OCI-M1 (cell line): Measurements from ENCODE around the gene ELL.

Source experiments
- DNase-seq: peaks from one replicate; lab custom pipeline; 2025; lab: John Stamatoyannopoulos, UW

Gene ELL

DNA sequence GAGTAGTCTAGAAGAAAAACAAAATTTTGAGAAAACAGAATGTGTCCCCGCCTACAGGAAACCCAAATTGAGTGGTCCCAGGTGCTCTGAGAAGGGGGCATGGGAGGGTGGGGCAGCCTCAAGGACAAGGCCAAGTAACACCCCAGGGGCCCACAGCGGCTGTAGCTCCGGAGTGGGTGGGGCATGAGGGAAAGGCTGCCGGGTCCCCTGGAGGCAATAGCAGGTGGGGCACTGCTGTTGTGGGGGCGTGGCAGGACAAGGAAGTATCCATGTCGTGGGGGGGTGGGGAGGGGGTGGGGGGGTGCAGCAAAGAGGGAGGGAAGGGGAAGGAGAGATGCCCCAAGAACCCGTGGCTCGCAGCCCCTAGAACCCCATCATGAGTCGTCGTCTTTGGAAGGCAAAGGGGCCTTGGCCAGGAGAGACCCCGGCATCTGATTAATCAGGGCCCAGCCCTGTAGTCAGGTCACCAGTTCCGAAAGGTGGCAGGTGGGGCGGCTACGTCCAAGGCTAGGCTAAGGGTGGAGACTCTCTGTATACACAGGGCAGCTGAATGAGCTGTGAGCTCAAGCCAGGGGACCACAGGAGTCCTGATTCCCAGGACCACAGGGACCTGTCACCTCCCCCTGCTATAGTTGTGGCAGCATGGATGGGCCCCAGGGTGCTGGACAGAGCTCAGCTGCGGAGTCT, 76.5 kb downstream of the ELL start:
- no peak for DNase-seq

DNA sequence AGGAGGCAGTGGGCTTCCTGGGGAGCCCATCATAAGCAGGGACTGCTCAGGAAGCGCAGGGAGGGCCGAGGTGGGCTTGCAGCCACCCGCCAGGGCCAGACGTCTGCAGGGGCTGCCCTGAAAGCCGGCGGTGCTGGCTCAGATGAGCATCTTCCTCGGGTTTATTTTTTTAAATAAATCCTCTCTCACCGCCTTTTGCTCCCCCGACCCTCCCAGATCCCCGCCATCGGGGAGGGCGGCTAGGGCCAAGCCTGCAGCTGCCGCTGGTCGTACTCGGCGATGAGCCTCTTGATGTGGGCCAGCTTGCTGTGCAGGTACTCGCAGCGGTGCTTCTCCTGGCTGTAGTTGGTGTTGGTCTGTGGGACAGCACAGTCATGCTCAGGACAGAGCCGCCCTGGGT, 77.4 kb downstream of the ELL start:
- no peak for DNase-seq

DNA sequence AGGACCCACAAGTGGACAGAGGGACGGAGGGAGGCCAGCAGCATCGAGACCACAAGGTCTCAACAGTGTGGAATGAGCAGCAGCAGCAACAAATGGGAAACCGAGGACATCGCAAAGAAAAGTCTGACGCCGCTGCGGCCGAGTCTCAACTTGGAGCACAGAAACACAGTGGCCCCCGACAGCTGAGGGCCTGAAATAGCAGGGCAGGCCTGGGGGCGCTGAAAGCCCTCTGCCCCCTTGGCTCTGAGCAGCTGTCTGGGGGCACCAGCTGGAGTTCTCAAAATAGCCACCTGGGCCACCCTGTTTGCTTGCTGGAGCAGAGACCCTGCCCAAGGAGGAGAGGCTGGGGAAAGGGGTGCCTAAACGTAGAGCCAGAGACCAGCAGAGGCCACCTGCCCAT, 78.0 kb downstream of the ELL start:
- no peak for DNase-seq

DNA sequence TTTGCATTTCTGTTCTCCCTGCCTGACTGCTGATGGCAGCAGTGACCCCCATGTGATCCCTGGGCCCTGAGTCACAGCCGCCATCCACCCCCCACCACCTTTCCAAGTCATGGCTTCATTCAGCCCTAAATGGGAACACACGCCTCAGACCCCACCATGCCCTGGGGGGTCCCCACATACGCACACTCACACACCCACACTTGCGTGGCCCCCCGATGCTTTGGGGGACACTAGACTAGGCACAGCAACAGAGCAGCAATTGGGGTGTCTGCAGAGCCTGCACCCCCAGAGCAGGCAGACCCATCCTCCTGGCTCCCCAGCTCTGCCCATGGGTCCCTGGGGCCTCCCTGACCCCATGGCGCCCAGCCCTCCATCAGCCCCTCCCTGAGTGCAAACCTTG, 78.5 kb downstream of the ELL start:
- no peak for DNase-seq

DNA sequence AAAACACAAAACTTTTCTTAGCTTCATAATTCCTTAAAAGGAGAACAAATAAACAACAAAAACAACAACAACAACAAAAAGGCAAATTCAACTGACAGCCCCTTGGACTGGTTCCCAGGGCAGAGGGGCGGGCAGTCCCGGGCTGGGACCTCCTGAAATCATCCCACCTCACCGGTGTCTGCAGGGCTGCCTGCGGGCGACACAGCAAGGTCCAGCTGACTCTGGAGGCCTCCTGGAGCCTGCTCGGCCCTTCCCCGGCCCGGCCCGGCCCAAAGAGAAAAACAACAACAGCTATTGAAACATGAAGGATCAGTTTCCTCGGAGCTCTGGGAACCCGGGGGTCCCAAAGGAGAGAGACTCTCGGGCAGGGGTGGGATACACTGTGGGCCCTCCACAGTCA, 78.9 kb downstream of the ELL start:
- no peak for DNase-seq

DNA sequence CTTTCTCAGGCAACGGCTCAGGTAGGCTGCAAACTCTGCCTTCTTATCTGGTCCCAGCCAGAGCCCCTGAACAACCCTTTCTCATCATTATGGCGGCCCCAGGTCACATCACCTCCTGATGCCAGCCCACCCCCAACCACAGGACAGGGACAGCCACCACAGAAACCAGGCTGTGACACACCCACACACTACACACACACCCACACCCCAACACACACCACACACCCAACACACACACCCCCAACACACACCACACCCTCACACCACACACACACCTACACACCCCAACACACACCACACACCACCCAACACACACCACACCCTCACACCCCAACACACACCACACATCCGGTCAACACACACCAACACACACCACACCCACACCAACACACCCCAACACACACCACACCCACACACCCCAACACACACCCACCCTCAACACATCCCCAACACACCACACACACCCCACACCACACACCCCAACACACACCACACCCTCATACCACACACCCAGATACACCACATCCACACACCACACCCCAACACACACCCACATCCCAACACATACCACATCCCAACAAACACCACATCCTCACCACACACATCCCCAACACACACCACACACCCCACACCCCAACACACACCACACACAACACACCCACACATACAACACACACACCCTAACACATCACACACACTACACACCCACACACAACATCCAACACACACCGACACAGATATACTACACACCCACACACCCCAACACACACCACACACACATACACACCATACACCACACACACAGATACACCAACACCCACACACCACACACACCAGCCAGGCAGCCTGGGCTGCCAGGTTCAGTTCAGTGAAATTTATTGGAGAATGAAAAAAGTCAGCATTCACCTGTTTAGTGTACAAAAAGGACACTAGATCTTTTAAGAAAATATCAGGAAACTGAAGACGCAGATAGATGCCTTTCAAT, 79.8 kb downstream of the ELL start:
- no peak for DNase-seq

DNA sequence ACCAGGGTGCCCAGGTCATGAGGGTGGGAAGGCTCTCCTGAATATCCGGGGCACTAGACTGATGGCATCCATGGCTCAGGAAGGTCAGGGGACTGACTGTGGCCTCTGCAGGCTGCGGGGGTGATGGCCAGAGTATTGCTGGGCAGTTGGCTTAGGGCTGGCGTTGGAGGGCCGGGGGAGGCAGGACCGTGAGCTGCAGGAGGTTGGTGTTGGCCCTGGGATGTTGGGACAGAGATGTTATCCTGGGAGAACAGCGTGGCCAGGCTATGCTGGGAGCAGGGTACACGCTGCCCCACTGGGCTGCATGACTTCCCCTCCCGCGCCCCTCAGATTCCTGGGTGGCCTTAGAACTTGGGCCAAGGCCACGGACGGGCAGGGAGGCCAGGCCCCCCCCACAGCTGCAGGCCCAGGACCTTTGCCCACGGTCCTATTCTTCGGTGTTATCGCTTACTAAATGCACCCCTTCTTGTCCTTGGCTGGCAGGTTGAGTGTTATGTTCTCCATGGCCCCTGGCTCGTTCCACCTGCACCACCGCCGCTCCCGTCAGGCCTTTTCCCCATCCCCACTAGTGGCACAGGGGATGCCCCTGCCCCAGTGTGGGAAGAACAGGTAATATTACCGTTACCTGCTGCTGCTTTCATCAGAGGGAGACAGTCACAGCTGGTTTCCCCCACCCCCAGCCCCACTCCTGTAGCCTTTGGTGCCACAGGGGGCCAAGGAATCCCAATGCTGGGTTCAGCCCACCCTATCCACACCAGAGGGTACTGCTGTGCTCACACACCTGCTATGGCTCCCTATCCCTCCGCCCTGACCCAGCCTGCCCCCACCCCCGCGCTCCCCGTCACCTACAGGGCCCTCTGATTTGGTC, 80.7 kb downstream of the ELL start:
- DNase-seq = no peak

DNA sequence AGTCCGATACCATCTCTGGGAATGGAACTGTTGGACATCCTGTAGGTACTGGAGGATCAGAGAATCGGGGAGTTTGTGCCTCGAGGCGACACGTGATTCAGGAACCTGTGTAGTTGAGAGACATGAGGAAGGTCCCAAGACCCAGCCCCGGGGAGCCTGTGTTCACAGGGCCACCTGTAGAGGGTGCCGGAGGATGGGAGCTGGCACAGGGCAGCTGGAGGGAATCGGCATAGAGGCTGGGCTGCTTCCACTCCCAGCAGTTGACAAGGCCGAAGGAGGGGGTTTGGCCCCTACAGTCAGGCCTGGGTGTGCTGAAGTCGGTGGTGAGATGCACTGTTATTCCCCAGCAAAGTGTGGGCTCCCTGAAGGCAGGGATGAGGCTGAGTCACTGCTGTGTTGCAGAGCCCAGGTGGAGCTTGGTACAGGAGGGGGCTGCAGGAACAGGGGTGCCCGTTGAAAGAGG, 81.4 kb downstream of the ELL start:
- peak; percentile 76 for DNase-seq

DNA sequence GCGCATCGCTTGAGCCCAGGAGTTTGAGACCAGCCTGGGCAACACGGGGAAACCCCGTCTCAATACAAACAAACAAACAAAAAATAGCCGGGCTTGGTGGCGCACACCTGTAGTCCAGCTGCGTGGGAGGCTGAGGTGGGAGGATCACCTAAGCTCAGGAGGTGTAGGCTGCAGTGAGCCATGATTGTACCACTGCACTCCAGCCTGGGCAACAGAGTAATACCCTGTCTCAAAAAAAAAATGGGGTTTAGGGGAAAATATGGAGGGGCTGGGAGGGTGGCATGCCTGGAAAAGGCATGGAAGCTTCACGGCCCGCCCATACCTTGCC, 82.0 kb downstream of the ELL start:
- no peak for DNase-seq

DNA sequence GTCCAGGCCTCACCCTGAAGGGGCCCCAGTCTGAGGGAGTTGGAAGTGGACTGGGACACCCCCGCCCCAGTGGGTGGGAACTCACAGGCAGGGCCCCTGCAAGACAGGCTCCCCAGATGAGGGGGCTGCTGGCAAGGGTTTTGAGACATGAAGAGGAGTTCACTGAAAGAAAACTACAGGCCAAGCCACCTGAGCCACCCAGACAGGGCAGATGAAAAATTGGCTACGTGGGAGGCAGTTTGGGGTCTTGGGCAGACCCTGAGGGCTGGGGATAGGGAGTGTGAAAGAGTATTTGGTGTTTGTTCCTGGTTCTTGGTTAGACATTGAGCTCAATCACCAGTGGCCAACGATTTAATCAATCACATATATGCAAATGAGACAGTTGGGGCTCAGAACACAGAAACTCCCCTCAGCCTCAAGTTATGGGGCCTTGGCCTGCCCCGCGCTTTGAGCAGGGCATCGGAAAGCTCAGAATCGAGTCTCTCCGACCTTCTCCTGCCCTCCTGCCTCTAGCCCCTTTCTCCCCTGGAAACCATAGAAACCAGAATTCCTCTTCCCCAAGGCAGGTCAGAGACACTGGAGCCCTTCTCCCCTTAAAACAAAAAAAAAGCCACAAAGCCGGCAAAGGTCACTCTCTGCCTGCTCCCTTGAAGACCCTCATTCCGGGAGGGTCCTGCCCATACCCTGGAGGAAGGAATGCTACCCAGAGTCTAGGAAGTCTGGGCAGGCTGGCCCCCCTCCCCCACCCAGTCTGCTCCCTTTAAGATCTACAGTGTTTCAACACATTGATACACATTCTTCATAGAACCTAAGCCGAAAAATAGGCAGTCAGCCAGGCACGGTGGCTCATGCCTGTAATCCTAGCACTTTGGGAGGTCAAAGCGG, 82.6 kb downstream of the ELL start:
- DNase-seq = peak; percentile 65

DNA sequence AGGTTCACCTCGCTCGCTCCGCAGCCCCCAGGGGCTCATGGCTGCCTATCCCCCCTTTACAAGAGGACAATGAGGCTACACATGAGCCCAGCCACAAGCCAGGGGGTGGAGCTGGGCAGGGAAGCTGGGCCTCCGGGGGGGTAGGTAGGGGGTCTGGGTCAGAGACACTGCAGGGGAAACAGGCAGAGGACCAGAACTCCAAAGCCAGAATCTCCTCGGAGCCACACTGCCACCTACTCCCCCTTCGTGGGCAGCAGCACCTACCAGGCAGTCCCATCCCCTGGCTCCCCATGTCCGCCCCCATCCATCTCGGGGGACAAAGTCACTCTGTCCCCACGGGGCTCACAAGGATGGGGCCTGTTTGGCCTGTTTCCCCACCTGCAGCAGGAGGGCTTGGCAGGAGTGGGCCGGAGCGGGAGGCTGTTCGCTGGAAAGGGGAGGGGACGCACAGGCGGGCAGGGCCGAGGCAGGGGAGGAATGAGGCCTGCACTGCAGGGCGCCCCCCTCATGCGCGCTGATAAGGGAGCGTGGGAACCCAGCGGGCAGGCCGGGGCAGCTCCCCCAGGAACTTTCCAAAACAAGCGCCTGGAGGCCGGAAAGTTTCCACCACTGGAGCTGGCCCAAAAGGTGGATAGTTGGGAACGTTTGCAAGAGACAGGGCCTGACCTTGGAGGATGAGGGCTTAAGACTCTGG, 83.4 kb downstream of the ELL start:
- peak; percentile 67 for DNase-seq

DNA sequence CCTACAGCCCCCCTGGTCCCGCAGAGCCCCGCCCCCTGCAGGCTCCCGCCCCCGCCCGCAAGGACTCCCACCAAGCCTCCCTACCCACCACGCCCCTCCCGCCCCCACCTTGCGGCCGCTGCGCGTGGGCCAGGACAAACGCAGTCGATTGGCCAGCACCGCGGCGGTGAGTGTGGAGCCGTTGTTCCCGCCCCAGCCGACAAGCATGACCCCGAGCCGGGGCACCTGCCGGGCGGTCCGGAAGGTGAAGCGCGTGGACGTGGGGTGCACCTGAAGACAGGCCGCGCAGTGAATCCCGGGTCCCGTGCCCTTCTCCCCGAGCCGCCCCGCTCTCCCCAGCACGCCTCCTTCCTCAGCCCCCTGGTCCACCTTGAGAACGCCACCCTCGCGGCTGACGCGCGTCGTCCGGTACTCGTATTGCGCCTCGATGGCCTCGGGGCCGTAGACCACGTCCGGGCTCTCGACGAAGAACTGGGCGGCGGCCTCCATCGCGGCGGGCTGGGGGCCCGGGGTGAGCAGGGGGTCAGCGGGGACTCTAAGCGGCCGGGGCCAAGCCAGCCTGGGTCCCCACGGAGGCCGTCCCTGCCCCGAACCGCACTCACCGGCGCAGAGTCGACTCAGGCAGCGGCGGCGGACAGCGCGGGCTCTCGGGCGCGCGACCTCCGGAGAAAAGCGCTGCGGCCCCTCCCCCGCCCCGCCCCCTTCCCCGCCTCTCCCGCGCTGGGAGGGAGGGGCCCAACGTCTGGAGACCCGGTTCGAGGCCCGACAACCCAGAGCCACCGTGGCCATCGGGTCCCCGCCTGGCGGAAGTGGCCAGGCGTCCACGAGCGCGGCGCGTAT, 84.2 kb downstream of the ELL start, which contains the start of gene ISYNA1:
Gene ISYNA1 (minus strand): TSS at position 643 of the 840 bp plus-strand sequence. CDS start 154 bp downstream, at position 489.
- peak; percentile 79 for DNase-seq

DNA sequence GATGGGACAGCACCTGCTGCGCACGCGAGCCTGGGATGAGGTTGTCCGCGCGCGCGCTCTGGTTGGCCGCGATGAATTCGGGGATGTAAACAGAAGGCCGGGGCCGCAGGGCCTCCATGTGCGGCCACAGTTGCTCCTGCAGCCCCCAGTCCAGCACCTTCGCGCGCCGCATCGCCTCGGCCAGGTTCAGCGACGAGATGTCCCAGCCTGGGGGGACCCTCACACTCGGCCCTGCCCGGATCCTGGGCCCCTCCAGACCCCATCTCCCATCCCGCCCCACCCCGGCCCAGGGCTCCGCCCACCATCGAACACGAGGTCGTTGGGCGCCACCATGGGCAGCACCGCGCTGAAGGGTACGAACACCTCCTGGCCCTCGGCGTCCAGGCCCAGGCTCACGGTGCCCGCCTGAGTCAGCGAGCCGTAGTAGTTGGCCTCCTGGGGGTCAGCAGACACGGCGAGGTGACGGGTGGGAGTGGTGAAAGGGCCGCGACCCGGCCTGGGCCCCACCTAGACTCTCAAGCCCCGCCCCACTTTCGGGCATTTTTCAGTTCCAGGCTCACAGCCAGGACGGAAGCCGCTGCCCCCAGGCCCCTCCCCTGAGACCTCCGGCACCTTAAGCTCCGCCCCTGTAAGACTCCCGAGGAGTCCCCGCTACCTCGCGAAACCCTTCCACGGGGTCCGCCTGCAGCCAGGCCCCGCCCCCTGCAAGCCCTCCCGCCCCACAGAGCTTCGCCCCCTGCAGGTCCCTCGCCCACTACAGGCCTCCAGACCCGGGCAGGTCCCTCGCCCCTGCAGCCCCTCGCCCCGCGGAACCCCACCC, 85.0 kb downstream of the ELL start:
- peak; percentile 90 for DNase-seq

DNA sequence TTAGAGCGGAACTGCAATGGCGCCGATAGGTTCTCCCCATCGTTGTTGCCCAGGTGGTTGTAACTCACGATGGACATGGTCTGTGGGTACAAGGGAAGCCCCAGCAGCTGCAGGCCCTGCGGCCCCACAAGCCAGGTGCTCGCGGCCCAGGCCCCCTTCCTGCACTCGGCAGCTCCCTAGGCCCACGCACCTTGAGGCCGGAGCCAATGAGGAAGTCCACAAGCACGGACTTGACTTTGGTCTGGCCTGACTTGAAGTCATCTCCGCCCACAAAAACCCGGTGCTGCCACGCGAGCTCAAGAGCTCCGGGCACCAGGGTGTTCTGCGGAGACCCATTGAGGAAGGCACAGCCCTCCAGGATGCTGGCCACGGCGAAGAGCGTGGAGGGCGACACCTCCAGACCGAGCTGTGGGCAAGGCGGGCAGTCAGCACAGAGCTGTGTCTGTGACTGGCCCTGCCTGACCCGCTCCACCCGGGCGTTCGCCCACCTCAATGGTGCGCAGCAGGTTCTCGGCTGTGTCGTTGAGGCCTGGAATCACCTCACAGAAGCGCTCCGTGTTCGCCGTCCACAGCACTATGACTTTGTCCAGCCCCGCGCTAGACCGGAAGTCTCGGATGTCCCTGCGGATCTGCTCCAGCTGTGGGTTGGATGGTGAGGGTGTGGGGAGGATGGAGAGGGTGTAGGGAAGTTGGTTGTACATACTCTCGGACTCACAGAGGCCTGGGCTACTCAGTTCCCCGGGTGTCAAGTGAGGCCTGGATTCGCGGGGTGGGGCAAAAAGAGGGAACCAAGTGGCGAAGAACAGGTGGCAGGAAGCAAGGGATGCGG, 85.8 kb downstream of the ELL start:
- DNase-seq = no peak

DNA sequence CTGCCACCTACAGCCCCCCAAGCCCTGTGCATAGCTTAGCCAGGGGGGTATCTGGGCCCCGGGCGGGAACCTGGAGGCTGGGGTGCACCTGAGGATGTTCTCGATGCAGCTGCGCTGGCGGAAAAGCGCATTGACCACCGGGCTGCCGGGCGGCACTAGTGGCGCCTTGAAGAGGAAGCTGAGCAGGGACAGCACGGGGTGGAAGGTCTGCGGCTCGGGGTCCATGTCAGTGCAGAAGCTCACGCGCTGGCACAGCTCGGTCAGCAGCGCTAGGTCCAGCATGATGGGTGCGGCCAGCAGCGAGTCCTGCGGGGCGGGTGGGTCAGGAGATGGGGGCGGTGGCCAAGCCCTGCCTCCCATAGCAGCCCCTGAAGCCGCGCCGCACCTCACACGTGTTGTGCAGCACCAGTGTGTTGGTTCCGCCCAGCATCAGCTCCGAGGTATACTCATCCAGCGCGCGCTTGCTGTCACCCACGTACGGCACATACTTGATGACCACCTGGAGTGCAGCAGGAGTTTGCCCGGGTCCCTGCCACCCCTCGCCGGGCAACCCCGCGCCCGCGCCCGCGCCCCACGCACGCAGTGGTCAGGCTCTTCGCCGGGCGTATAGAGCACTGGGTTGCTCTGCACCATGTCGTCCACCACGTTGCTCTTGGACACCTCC, 86.6 kb downstream of the ELL start:
- DNase-seq = no peak

DNA sequence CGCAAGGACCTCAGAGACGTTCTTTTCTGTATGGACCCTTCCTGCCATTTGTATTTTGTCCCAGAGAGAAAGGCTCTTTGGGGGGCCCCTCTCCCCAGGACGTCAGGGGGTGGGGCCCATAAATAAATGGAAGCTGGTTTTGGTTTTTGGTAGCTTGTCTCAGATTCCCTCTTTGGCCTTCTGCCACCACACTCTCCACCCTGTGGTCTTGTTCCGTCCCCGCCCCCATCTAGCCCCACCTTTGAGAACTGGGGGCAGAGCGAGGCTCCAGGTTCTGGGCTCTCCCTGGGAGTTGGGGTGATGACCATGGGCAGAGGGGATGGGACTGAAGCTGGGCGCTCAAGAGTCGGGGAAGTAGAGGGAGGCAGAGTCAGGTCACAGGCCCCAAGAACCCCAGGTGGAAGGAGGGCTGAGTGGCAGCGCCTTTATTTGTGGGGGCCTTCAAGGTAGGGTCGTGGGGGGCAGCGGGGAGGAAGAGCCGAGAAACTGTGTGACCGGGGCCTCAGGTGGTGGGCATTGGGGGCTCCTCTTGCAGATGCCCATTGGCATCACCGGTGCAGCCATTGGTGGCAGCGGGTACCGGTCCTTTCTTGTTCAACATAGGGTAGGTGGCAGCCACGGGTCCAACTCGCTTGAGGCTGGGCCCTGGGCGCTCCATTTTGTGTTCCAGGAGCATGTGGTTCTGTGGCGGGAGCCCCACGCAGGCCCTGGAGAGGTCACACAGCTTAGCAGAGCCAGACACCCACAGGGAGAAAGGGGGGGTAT, 87.3 kb downstream of the ELL start:
- no peak for DNase-seq
